HL-60 (cell line): Measurements from ENCODE around the gene LTBP3.

Source experiments
- DNase-seq, 2 experiments: peaks; one replicate each; pipeline ENCODE4 v3.0.0-alpha.2; 2010 to 2020; ENCODE audit warnings: low read depth in 1 of 2, low spot score in 1 of 2
- H3K27ac ChIP-seq: fragments of 250-450 bp; sonication (Bioruptor Pico); replicated peaks from 2 replicates; pipeline ENCODE4 v1.5.1; 2020; ENCODE audit warnings: mild to moderate bottlenecking, moderate library complexity
- H3K27me3 ChIP-seq: fragments of 250-450 bp; sonication (Bioruptor Pico); 2 replicates; pipeline ENCODE4 v1.5.1; 2021; ENCODE audit warnings: mild to moderate bottlenecking, moderate library complexity; ENCODE audit not compliant: insufficient read depth, poor library complexity, severe bottlenecking
- H3K4me3 ChIP-seq: replicated peaks from 2 replicates; pipeline ENCODE4 v1.5.1; 2011; ENCODE audit warnings: mild to moderate bottlenecking, control low read depth, low read length; ENCODE audit not compliant: insufficient read depth
- CTCF ChIP-seq: IDR thresholded peaks from one replicate; pipeline ENCODE4 v1.5.1; 2011; ENCODE audit warnings: low read length, control low read depth, inconsistent platforms; ENCODE audit not compliant: insufficient read depth
- GABPA ChIP-seq: IDR thresholded peaks from 2 replicates; pipeline ENCODE4 v1.6.1; 2012; ENCODE audit warnings: low read depth
- POLR2AphosphoS5 ChIP-seq: IDR thresholded peaks from 2 replicates; pipeline ENCODE4 v1.6.1; 2012; ENCODE audit warnings: low read depth
- REST ChIP-seq: IDR thresholded peaks from 2 replicates; pipeline ENCODE4 v1.6.1; 2012; ENCODE audit warnings: low read depth; ENCODE audit not compliant: insufficient replicate concordance
- SPI1 ChIP-seq: IDR thresholded peaks from 2 replicates; pipeline ENCODE4 v1.6.1; 2012; ENCODE audit warnings: low read depth, mild to moderate bottlenecking, borderline replicate concordance

The LTBP3 gene

GRCh38 chr11:65596520-65596919, 38.4 kb upstream of the LTBP3 start:
- TF ChIP-seq POLR2AphosphoS5 = peak; percentile 3; the same call in 1 of the 2 replicates
- TF ChIP-seq CTCF = no peak
- Histone ChIP-seq H3K27me3 (no peaks in the 10 kb centered on the region), H3K4me3 (no peak overlapping the region), H3K27ac (no peak overlapping the region)
- DNase-seq = no peak

DNA sequence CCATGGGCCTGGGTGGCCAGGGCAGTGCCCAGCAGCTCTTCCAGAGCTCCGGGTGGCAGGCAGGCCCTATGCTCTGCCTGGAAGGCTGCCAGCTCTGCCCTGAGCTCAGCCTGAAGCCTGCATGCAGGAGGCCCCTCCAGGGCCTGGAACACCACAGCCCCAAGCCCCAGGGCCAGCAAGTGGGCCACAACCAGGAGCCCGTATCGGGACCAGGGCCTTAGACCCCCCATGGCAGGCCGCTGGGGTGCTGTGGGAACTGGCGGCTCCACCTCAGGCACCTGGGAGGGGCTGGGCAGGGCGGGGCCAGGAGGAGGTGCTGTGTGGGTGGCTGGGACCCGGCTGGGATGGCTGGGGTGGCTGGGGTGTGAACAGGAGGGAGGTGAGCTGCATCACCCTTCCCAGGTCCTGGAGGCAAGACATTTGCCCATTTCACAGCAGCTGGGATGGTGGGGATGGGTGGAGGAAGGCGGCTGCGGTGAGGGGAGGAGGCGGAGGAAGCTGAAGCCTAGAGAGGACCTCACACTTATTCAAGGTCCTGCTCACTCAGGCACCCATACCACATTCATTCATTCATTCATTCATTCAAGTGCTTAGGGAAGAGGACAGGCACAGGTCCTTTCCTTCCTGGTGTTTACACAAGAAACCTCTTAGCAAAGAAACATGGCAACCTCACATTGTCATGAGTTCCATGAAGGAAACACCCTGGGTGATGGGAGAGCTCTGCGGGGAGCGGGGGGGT, 37.6 kb upstream of the LTBP3 start, which contains the start of gene KCNK7:
Gene KCNK7, minus strand, starts transcription at position 258 of the 739 bp plus-strand sequence. Its CDS starts 28 bp downstream, at position 230.
- H3K4me3 ChIP-seq = no peak within 1 kb of the TSS
- DNase-seq = no peak
- TF ChIP-seq POLR2AphosphoS5 = no peak; the same call in 1 of the 2 replicates
- no peak for TF ChIP-seq SPI1
- no peak for TF ChIP-seq REST
- TF ChIP-seq CTCF = no peak
- TF ChIP-seq GABPA = no peak
- no peak within 1 kb of the TSS for H3K27ac ChIP-seq
- no peaks in the 10 kb centered on the region for H3K27me3 ChIP-seq

GRCh38 chr11:65595131-65595530, 37.0 kb upstream of the LTBP3 start:
- no peaks in the 10 kb centered on the region for H3K27me3 ChIP-seq

DNA sequence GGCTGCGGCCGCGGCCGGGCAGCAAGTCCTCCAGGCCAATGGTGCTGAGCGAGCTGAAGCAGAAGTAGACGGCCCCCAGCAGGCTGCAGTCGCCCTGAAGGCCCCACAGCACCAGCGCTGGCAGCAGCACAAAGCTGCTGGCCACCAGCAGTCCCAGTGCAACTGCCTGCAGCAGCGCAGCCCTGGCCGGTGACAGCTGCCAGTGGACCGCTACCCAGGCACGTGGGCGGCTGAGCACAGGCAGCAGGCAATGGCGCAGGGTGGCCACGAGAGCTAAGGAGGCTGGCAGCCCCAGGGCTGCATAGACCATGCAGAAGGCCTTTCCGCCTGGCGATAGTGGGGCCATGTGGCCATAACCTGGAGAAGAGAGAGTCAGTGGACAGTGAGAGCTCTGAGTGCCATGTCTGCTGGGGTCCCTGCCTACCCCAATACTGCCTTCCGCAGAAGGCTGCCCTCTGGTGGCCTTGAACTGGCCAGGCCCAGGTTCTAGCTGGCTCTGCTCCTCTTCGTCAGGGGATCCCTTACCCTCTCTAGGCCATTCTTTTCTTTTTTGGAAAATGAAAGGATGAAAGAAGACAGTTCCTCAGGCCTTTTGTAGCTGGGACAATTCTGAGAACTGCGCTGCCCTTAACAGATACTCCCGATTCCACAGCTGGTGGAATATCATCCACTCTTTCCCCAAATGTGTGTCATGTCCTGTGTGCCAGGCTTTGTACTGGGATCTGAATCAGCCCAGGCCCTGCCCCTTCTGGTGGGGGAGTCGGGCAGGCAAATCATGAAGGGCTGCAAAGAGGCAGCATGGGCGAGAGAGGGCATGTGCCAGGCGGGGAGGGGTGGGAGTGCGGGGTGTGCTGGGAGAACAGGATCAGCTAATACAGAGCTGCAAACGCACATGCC, 35.6 kb upstream of the LTBP3 start:
- TF ChIP-seq GABPA (no peak), CTCF (peak; percentile 69), POLR2AphosphoS5 (0 out of 2 replicates have a peak, but pooled peaks have one; percentile 29)
- no peaks in the 10 kb centered on the region for H3K27me3 ChIP-seq
- H3K4me3 ChIP-seq = no peak overlapping the region
- no peak overlapping the region for H3K27ac ChIP-seq
- no peak for DNase-seq

More at GRCh38 chr11:65595131-65595530, 37.0 kb upstream of the LTBP3 start:
- TF ChIP-seq GABPA = no peak
- 0 out of 2 replicates have a peak, but pooled peaks have one; percentile 34 for TF ChIP-seq POLR2AphosphoS5
- no peak for TF ChIP-seq CTCF
- H3K27ac ChIP-seq = no peak overlapping the region
- no peak for DNase-seq
- H3K4me3 ChIP-seq = no peak overlapping the region
